Nephron (organoid): ENCODE data around the gene PARVB.

Experiments
- H3K27ac Mint-ChIP-seq, 3 experiments: 2 replicates each; pipeline ENCODE4 v1.8.0; 2020; ENCODE audit warnings: mixed read lengths in 3 of 3, mild to moderate bottlenecking in 2 of 3, moderate library complexity in 1 of 3
- H3K27me3 Mint-ChIP-seq: 2 replicates; pipeline ENCODE4 v1.8.0; 2021; ENCODE audit warnings: low read depth, mild to moderate bottlenecking, moderate library complexity, mixed read lengths
- H3K36me3 Mint-ChIP-seq: 2 replicates; pipeline ENCODE4 v1.8.0; 2020; ENCODE audit warnings: low read depth, mixed read lengths
- H3K4me1 Mint-ChIP-seq: 2 replicates; pipeline ENCODE4 v1.8.0; 2020; ENCODE audit warnings: mixed read lengths
- H3K4me3 Mint-ChIP-seq, 3 experiments: 2 replicates each; pipeline ENCODE4 v1.8.0; 2020; ENCODE audit warnings: mild to moderate bottlenecking in 3 of 3, mixed read lengths in 3 of 3, moderate library complexity in 2 of 3
- H3K9me3 Mint-ChIP-seq: 2 replicates; pipeline ENCODE4 v1.8.0; 2020; ENCODE audit warnings: mixed read lengths
- CTCF ChIP-seq, 3 experiments: fragments of 200-600 bp; sonication (generic); IDR thresholded peaks; one replicate each; pipeline ENCODE4 v1.5.0; 2021; ENCODE audit warnings: antibody characterized with exemption in 3 of 3; ENCODE audit not compliant: unreplicated experiment in 3 of 3

Gene PARVB

GRCh38 chr22:44192816-44193534 lies 168.9 kb downstream of the PARVB start:
- TF ChIP-seq CTCF (IDR thresholded peaks at IDR 0.05; ENCODE audit: unreplicated experiment in 3 of 3), result no peak
- H3K27ac Mint-ChIP-seq, result no peak overlapping the region
- no peaks in the 10 kb centered on the region for H3K36me3 Mint-ChIP-seq

GRCh38 chr22:44193535-44193891 lies 169.4 kb downstream of the PARVB start:
- Mint-ChIP-seq H3K4me1 (no peaks in the 10 kb centered on the region), H3K4me3 (no peak overlapping the region), H3K27me3 (peaks cover 34% of the 10 kb centered on the region), H3K27ac (no peak overlapping the region), H3K9me3 (no peaks in the 10 kb centered on the region), H3K36me3 (no peaks in the 10 kb centered on the region)
- TF ChIP-seq CTCF (IDR thresholded peaks at IDR 0.05; ENCODE audit: unreplicated experiment in 3 of 3), result no peak

More at GRCh38 chr22:44192816-44193534, 168.9 kb downstream of the PARVB start:
- no peaks in the 10 kb centered on the region for H3K4me1 Mint-ChIP-seq
- H3K9me3 Mint-ChIP-seq, result no peaks in the 10 kb centered on the region
- peaks cover 28% of the 10 kb centered on the region for H3K27me3 Mint-ChIP-seq
- H3K4me3 Mint-ChIP-seq, result no peak overlapping the region

- no peaks in the 10 kb centered on the region for H3K36me3 Mint-ChIP-seq
- no peak overlapping the region for H3K4me3 Mint-ChIP-seq
- no peak for TF ChIP-seq CTCF (IDR thresholded peaks at IDR 0.05; ENCODE audit: unreplicated experiment in 3 of 3)
- peaks cover 38% of the 10 kb centered on the region for H3K27me3 Mint-ChIP-seq
- no peaks in the 10 kb centered on the region for H3K4me1 Mint-ChIP-seq
- H3K27ac Mint-ChIP-seq, result no peak overlapping the region
- H3K9me3 Mint-ChIP-seq, result no peaks in the 10 kb centered on the region
Observed at GRCh38 chr22:44194569-44194968, 170.5 kb downstream of the PARVB start.

GRCh38 chr22:44195189-44195871 lies 171.2 kb downstream of the PARVB start:
- Mint-ChIP-seq H3K9me3 (no peaks in the 10 kb centered on the region), H3K36me3 (no peaks in the 10 kb centered on the region), H3K27ac (no peak overlapping the region), H3K4me1 (no peaks in the 10 kb centered on the region), H3K27me3 (peaks cover 40% of the 10 kb centered on the region), H3K4me3 (no peak overlapping the region)
- TF ChIP-seq CTCF (IDR thresholded peaks at IDR 0.05; ENCODE audit: unreplicated experiment in 3 of 3), result no peak

- Mint-ChIP-seq H3K9me3 (no peaks in the 10 kb centered on the region), H3K4me3 (no peak overlapping the region), H3K27ac (no peak overlapping the region), H3K27me3 (peaks cover 40% of the 10 kb centered on the region), H3K36me3 (no peaks in the 10 kb centered on the region), H3K4me1 (no peaks in the 10 kb centered on the region)
- TF ChIP-seq CTCF (IDR thresholded peaks at IDR 0.05; ENCODE audit: unreplicated experiment in 3 of 3), result no peak
Observed at GRCh38 chr22:44196241-44196640, 172.1 kb downstream of the PARVB start.

GRCh38 chr22:44196731-44197131 lies 172.6 kb downstream of the PARVB start:
- Mint-ChIP-seq H3K4me1 (peaks cover under 1% of the 10 kb centered on the region), H3K27ac (no peak overlapping the region), H3K9me3 (no peaks in the 10 kb centered on the region), H3K4me3 (no peak overlapping the region), H3K36me3 (no peaks in the 10 kb centered on the region), H3K27me3 (peaks cover 40% of the 10 kb centered on the region)
- no peak for TF ChIP-seq CTCF (IDR thresholded peaks at IDR 0.05; ENCODE audit: unreplicated experiment in 3 of 3)
